KOPT-K1 (cell line): ENCODE data around the gene UBE2QL1.

Experiments used
- H3K27ac ChIP-seq: fragments of 200-600 bp; sonication (generic); 2 replicates; pipeline ENCODE4 v1.5.1; 2016; ENCODE audit warnings: antibody characterized with exemption, mild to moderate bottlenecking, low read depth, low read length; ENCODE audit not compliant: poor library complexity, severe bottlenecking
- H3K36me3 ChIP-seq: fragments of 200-600 bp; sonication (generic); 2 replicates; pipeline ENCODE4 v1.5.1; 2017; ENCODE audit warnings: antibody characterized with exemption, mild to moderate bottlenecking, low read length, moderate library complexity; ENCODE audit not compliant: insufficient read depth
- H3K9me3 ChIP-seq: fragments of 200-600 bp; sonication (generic); 2 replicates; pipeline ENCODE4 v1.5.1; 2017; ENCODE audit warnings: antibody characterized with exemption, low read length, mild to moderate bottlenecking; ENCODE audit not compliant: insufficient read depth, poor library complexity, severe bottlenecking

UBE2QL1 gene

GRCh38 chr5:6490246-6490645 is 41.6 kb downstream of the UBE2QL1 start:
- Histone ChIP-seq H3K36me3 (no peaks in the 10 kb centered on the region), H3K27ac (no peak overlapping the region), H3K9me3 (no peaks in the 10 kb centered on the region)

- Histone ChIP-seq H3K9me3 (no peaks in the 10 kb centered on the region), H3K27ac (no peak overlapping the region), H3K36me3 (no peaks in the 10 kb centered on the region)
Measured at GRCh38 chr5:6490693-6491092, 42.0 kb downstream of the UBE2QL1 start.

GRCh38 chr5:6491196-6491918 is 42.7 kb downstream of the UBE2QL1 start:
- H3K9me3 ChIP-seq = no peaks in the 10 kb centered on the region
- H3K36me3 ChIP-seq = no peaks in the 10 kb centered on the region
- H3K27ac ChIP-seq = no peak overlapping the region

GRCh38 chr5:6491919-6492290 is 43.2 kb downstream of the UBE2QL1 start:
- Histone ChIP-seq H3K36me3 (no peaks in the 10 kb centered on the region), H3K27ac (no peak overlapping the region), H3K9me3 (no peaks in the 10 kb centered on the region)

GRCh38 chr5:6492934-6493333 is 44.3 kb downstream of the UBE2QL1 start:
- Histone ChIP-seq H3K9me3 (no peaks in the 10 kb centered on the region), H3K36me3 (no peaks in the 10 kb centered on the region), H3K27ac (no peak overlapping the region)

- H3K9me3 ChIP-seq = no peaks in the 10 kb centered on the region
- H3K36me3 ChIP-seq = no peaks in the 10 kb centered on the region
- H3K27ac ChIP-seq = no peak overlapping the region
Measured at GRCh38 chr5:6493681-6494454, 45.2 kb downstream of the UBE2QL1 start.

GRCh38 chr5:6494939-6495338 is 46.3 kb downstream of the UBE2QL1 start:
- no peaks in the 10 kb centered on the region for H3K9me3 ChIP-seq
- H3K27ac ChIP-seq = no peak overlapping the region
- no peaks in the 10 kb centered on the region for H3K36me3 ChIP-seq

- no peaks in the 10 kb centered on the region for H3K9me3 ChIP-seq
- no peaks in the 10 kb centered on the region for H3K36me3 ChIP-seq
- no peak overlapping the region for H3K27ac ChIP-seq
Measured at GRCh38 chr5:6495433-6496206, 47.0 kb downstream of the UBE2QL1 start.

GRCh38 chr5:6496207-6496584 is 47.5 kb downstream of the UBE2QL1 start:
- Histone ChIP-seq H3K27ac (no peak overlapping the region), H3K36me3 (no peaks in the 10 kb centered on the region), H3K9me3 (no peaks in the 10 kb centered on the region)

GRCh38 chr5:6496636-6497035 is 48.0 kb downstream of the UBE2QL1 start:
- no peaks in the 10 kb centered on the region for H3K36me3 ChIP-seq
- H3K9me3 ChIP-seq = no peaks in the 10 kb centered on the region
- no peak overlapping the region for H3K27ac ChIP-seq

GRCh38 chr5:6497262-6497661 is 48.6 kb downstream of the UBE2QL1 start:
- H3K36me3 ChIP-seq = no peaks in the 10 kb centered on the region
- H3K27ac ChIP-seq = no peak overlapping the region
- no peaks in the 10 kb centered on the region for H3K9me3 ChIP-seq

GRCh38 chr5:6498968-6499367 is 50.3 kb downstream of the UBE2QL1 start:
- Histone ChIP-seq H3K27ac (no peak overlapping the region), H3K9me3 (peaks cover 8% of the 10 kb centered on the region), H3K36me3 (no peaks in the 10 kb centered on the region)

- no peak overlapping the region for H3K27ac ChIP-seq
- H3K9me3 ChIP-seq = peaks cover 8% of the 10 kb centered on the region
- H3K36me3 ChIP-seq = no peaks in the 10 kb centered on the region
Measured at GRCh38 chr5:6501701-6502100, 53.0 kb downstream of the UBE2QL1 start.

- H3K27ac ChIP-seq = no peak overlapping the region
- H3K9me3 ChIP-seq = peaks cover 8% of the 10 kb centered on the region
- H3K36me3 ChIP-seq = no peaks in the 10 kb centered on the region
Measured at GRCh38 chr5:6502421-6502820, 53.8 kb downstream of the UBE2QL1 start.

- H3K36me3 ChIP-seq = no peaks in the 10 kb centered on the region
- peaks cover 8% of the 10 kb centered on the region for H3K9me3 ChIP-seq
- H3K27ac ChIP-seq = no peak overlapping the region
Measured at GRCh38 chr5:6503342-6503741, 54.7 kb downstream of the UBE2QL1 start.
